HTERT RPE-1 (cell line): ENCODE measurements around the gene ANKRD33B.

Experiments used
- in situ Hi-C: fragments of 300-500 bp; cut with MboI; formaldehyde crosslinking; loops from 4 replicates; pipeline ENCODE4 v1.14.3; 2020; ENCODE audit warnings: low sequenced_read_pairs

The ANKRD33B gene

GRCh38 chr5:10672146-10673016 is 108.5 kb downstream of the ANKRD33B start:
- in situ Hi-C loops: no loop called here

GRCh38 chr5:10673017-10673389 is 109.1 kb downstream of the ANKRD33B start:
- in situ Hi-C loops: no loop called here

- in situ Hi-C loops: no loop called here
Observed at GRCh38 chr5:10673407-10673806, 109.5 kb downstream of the ANKRD33B start.

GRCh38 chr5:10674096-10674495 is 110.2 kb downstream of the ANKRD33B start:
- in situ Hi-C loops: no loop called here

GRCh38 chr5:10674582-10674981 is 110.7 kb downstream of the ANKRD33B start:
- in situ Hi-C loops: no loop called here

DNA sequence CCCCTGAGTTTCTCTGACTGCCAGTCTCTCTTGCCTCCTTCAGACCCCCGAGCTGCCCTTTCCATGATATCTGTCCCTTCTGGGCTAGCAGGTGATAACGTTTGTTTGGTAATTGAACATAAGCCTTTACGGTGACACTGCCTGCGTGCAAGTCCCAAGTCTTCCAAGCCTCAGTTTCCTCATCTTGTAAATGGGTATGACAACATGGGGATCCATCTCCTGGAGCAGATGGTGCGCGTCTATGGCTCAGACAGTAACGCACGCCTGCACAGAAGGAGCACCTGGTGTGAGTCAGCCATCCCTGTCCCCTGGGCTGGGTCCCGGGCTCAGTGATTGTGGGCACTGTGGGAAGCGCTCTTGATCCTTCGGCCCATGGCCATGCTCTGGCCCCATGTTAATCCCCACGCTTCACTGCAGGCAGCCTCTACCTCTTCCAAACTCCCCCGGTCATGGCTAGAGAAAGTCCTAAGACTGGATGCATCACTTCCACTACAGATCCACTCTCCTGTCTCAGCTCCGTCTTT is 111.4 kb downstream of the ANKRD33B start:
- in situ Hi-C loops: no loop called here

GRCh38 chr5:10676224-10676623 is 112.4 kb downstream of the ANKRD33B start:
- in situ Hi-C loops: no loop called here

- in situ Hi-C loops: no loop called here
Observed at GRCh38 chr5:10676946-10677345, 113.1 kb downstream of the ANKRD33B start.

GRCh38 chr5:10677533-10677932 is 113.7 kb downstream of the ANKRD33B start:
- in situ Hi-C loops: no loop called here

GRCh38 chr5:10678244-10678643 is 114.4 kb downstream of the ANKRD33B start:
- in situ Hi-C loops: no loop called here

DNA sequence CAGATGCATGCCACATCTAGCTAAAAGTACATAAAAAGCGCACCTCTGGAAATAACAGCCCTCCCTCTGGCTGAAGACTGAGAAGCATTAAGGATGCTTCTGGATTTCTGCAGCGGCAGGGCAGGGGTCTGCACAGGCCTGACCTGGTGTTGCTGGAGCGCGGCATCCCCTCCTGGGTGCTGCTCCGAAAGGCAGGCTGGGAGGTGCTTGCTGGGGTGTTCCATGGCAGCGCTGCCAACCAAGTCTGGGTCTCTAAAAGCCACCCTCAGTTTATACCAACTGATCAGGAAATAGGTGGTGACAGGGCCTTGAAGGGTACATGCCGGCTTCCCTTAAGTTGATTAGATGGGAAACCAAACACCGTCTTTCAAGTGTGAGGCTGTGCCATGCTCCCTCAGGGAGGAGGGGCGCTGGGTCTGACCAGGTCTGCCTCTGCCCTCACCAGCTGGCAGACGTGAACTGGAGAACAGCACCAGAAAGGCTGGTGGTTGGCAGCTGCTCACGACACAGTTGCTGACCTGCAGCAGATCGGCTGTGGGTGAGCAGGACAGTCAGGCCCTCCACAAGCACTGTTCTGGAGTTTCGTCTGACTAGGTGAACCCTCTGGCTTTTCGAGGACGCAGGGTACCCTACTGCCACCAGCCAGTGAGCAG is 115.6 kb downstream of the ANKRD33B start:
- in situ Hi-C loops: no loop called here

GRCh38 chr5:10680876-10681481 is 117.1 kb downstream of the ANKRD33B start:
- in situ Hi-C loops: no loop called here

GRCh38 chr5:10681731-10682679 is 118.1 kb downstream of the ANKRD33B start:
- in situ Hi-C loops: no loop called here

DNA sequence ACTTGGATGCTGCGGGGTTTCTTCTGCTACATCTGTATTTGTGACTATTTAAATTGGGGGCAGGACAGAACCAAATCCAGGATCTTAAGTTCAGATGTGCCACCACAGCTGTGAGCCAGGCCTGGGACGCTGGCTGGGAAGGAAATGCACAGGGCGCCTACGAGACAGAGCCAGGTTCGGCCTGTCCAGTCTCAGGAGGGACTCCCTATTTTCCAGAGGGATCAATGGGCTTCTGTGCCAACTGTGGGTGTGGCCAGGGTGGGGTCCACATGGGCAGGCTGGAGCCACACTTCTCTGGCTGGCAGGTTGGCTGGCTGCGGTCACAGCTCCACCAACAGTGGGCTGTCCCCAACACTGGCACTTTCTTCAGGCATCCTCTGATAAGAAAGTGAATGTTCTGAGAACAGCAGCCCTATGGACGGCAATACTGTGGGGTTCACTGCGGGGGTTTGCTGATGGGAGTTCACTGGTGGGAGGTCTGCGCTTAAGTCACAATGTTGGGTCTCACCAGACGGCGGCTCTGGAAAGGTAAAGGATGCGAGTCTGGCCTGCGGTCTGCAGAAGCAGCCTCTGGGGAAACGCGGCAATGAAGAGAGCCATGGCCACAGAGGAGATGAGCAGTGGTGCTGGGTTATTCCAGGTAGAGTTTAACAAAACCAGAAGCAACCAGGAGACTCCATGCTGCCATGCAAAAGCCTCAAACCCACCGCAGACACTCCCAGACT is 119.1 kb downstream of the ANKRD33B start:
- in situ Hi-C loops: no loop called here

GRCh38 chr5:10684303-10685086 is 120.6 kb downstream of the ANKRD33B start:
- in situ Hi-C loops: no loop called here

GRCh38 chr5:10685115-10685521 is 121.2 kb downstream of the ANKRD33B start:
- in situ Hi-C loops: no loop called here

GRCh38 chr5:10686890-10687289 is 123.0 kb downstream of the ANKRD33B start:
- in situ Hi-C loops: no loop called here

- in situ Hi-C loops: no loop called here
Observed at GRCh38 chr5:10688651-10689171, 124.8 kb downstream of the ANKRD33B start.
